GM06990 (cell line): Measurements from ENCODE around the gene CAMK1D.
A peak's percentile ranks its signal among the peaks of the same experiment; 100 is the strongest.

Source experiments
- DNase-seq: peaks from one replicate; pipeline ENCODE4 v3.0.0-alpha.2; 2011; ENCODE audit not compliant: insufficient read length; ENCODE audit errors: extremely low read depth
- H3K27me3 ChIP-seq: replicated peaks from 2 replicates; pipeline ENCODE4 v1.6.0; 2011; ENCODE audit warnings: low read length; ENCODE audit not compliant: control insufficient read depth, insufficient read depth
- H3K36me3 ChIP-seq: 2 replicates; pipeline ENCODE4 v1.5.1; 2011; ENCODE audit warnings: low read length; ENCODE audit not compliant: control insufficient read depth, insufficient read depth
- H3K4me3 ChIP-seq: replicated peaks from 2 replicates; pipeline ENCODE4 v1.5.1; 2011; ENCODE audit warnings: low read depth, mild to moderate bottlenecking, control low read depth, low read length
- TF ChIP-seq, protein P1 (sequence below): IDR thresholded peaks from 2 replicates; pipeline ENCODE4 v1.5.1; 2011; ENCODE audit warnings: low read length, control low read depth, mild to moderate bottlenecking, inconsistent platforms; ENCODE audit not compliant: insufficient read depth, poor library complexity, severe bottlenecking

The CAMK1D gene

DNA sequence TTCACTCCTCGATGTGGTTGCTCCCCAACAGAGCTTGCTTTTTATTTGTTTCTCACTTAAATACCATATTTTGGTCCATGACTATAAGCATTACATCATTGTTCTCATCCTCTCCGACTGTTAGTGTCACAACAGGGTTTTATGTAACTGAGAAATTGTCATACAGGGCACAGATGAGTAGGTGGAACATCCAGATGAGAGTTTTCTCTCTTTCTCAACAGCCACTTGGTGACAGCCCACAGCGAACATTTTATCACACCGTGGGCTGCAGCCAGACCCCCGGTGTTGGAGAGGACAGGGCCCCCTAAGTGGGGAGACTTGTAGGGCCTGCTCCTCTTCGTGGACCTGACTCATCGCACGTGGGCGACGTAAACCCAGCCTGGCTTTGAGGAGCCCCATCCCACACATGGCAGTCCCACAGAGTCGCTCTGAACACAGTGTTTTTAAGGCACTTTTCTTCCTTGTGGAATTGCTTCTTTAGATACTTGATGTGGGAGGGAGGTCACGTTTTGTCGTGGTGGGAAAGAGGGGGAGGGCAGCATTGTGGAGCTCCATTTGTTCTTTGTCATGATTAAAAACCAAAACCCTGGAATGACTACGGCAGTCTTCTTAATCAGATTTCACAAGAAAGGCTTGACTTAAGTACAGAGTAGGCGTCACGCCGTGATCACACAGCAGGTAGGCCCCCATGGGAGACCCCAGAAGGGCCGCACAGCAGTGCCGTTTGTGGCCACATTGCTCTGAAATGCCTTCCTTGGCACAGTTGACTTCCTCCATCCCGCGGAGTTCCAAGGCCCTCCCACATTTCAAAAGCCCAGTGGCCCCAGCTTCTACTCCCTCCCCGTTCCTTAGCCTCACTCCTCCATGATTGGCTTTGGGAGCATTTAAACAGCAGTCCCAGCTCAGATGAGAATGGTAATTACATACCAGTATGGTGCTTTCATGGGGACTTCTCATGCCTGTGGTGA, 431.6 kb downstream of the CAMK1D start:
- no peak for DNase-seq
- TF ChIP-seq, protein P1, sequence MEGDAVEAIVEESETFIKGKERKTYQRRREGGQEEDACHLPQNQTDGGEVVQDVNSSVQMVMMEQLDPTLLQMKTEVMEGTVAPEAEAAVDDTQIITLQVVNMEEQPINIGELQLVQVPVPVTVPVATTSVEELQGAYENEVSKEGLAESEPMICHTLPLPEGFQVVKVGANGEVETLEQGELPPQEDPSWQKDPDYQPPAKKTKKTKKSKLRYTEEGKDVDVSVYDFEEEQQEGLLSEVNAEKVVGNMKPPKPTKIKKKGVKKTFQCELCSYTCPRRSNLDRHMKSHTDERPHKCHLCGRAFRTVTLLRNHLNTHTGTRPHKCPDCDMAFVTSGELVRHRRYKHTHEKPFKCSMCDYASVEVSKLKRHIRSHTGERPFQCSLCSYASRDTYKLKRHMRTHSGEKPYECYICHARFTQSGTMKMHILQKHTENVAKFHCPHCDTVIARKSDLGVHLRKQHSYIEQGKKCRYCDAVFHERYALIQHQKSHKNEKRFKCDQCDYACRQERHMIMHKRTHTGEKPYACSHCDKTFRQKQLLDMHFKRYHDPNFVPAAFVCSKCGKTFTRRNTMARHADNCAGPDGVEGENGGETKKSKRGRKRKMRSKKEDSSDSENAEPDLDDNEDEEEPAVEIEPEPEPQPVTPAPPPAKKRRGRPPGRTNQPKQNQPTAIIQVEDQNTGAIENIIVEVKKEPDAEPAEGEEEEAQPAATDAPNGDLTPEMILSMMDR, result no peak

DNA sequence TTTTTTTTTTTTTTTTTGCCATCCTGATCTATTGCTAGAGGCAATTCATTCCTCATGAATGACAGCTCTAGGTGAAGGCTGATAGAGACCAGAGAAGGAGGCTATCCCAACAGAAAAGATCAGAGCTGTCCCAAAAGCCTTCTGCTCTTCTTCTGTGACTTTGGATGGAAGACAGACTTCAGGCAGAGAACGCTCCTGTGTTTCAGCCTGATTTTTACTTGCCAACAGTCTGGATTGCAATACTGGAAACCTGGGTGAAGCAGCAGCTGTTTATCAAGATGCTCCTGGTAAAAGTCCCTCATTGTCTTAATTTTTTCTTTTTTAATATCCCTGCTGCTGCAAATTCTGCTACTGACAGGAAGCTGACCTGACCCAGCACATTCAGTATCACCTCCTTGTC, 432.6 kb downstream of the CAMK1D start:
- TF ChIP-seq, protein P1, result no peak
- peaks cover 2% of the 10 kb centered on the region for H3K36me3 ChIP-seq
- no peak overlapping the region for H3K4me3 ChIP-seq
- no peaks in the 10 kb centered on the region for H3K27me3 ChIP-seq
- no peak for DNase-seq

More for the DNA sequence above, 431.6 kb downstream of the CAMK1D start:
- Histone ChIP-seq H3K27me3 (no peaks in the 10 kb centered on the region), H3K36me3 (peaks cover 2% of the 10 kb centered on the region), H3K4me3 (no peak overlapping the region)

DNA sequence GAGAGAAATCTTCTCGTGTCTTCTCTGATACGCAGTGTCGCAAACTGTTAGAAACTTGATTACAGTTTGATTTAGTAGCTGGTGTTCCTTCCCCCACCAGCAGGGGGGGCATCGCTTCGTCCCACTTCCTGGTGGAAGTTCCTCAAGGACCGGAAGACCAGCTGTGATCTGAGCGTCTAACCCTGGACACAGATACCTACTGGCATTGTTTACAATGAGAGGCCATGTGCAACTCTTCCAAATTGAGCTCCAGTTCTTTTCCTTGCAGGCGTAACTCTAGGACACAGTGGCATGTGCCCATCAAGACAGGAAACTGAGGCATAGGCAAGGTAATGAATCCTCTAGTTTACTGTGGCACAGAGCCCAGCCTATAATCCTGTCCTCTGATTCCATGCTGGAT, 433.2 kb downstream of the CAMK1D start:
- DNase-seq, result no peak
- no peaks in the 10 kb centered on the region for H3K27me3 ChIP-seq
- H3K36me3 ChIP-seq, result peaks cover 2% of the 10 kb centered on the region
- TF ChIP-seq, protein P1, result peak; percentile 80
- no peak overlapping the region for H3K4me3 ChIP-seq

DNA sequence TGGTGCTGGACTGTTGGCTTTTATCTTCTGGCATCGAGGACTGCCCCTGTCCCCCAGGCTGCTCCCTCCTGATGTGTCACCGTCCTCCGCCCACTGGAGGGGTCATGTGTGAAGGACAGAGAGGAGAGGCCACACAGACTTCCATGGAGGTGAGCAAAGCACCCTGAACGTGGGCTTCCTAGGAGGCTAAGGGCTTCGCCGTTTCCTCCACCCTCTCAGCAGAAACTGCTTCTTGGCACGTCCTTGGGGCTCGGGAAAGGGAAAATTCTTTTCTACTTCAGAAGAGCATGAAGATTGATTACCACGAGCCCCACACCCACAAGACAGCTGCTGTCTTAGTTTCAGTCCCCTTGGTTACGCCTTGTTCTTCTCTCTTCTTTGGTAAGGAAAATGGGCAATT, 433.9 kb downstream of the CAMK1D start:
- H3K4me3 ChIP-seq, result no peak overlapping the region
- TF ChIP-seq, protein P1, result no peak
- H3K36me3 ChIP-seq, result peaks cover 1% of the 10 kb centered on the region; the same call in 1 of the 2 replicates
- H3K27me3 ChIP-seq, result no peaks in the 10 kb centered on the region
- DNase-seq, result no peak

DNA sequence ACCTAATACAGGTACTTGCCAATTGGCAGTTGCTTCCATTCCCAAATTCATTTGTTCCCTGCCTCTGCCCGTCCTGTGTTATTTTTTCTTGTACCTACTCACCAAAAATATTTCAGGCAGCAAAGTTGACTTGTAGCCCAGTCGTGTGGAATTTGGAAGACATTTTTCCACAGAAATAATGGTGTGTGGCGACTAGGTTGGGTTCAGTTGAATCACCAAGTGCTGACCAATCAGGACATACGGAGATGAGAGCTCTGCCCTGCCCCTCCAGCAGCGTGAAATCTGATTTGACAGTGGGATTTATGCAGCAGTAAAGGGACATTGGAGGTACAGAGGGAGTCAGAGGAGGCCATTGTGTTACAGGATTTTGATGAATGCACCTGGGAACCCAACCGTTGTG, 435.3 kb downstream of the CAMK1D start:
- Histone ChIP-seq H3K36me3 (peaks cover 1% of the 10 kb centered on the region; the same call in 1 of the 2 replicates), H3K27me3 (no peaks in the 10 kb centered on the region), H3K4me3 (no peak overlapping the region)
- TF ChIP-seq, protein P1, result no peak
- no peak for DNase-seq
